Jurkat, Clone E6-1 (cell line): ENCODE results near the gene IL36A.
A peak's percentile ranks its signal among the peaks of the same experiment; 100 is the strongest.

Experiments
- DNase-seq: peaks from one replicate; pipeline ENCODE4 v3.0.0-alpha.2; 2011; ENCODE audit warnings: low read depth, low spot score
- H3K4me3 ChIP-seq: 2 replicates; pipeline ENCODE4 v1.5.1; 2011; ENCODE audit warnings: mild to moderate bottlenecking, low read length, control low read depth, moderate library complexity

IL36A gene

DNA sequence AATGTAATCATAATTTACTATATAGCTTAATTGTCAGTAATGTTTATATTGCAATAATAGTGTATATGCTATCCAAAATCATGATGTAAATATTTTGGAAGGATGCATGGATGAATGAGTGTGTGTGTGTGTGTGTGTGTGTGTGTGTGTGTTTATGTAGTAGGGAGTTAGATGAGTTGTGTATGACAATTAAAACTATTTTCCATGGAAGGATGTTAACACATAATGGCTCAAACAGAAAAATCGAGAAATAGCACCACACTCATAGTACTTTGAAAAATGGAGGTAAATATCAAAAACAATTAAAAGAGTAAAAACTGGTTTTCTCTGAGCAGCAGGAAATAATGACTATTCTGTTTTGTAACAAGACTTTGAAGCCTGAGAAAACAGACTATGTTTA is 8.1 kb upstream of the IL36A start:
- H3K4me3 ChIP-seq, result peak overlapping the region; percentile 18

DNA sequence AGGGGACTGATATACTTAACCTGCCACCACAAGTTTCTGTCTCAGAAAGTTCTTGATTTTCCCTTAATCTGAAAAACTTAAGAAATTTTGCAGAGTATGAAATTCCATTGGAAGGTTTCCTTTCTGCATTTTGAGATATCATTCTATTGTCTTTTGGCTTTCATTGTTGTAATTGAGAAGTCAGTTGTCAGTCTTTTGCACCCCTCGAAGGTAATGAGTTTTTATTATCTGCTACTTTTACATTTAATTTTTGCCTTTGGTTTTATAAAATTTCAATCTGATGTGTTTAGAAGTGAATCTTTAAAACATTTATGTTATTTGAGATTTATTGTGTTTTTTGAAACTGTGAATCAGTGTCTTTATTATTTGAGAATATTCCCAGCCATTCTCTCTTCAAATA is 4.8 kb upstream of the IL36A start:
- no peak for DNase-seq
- no peak overlapping the region for H3K4me3 ChIP-seq

More for the DNA sequence above, 8.1 kb upstream of the IL36A start:
- DNase-seq, result no peak

DNA sequence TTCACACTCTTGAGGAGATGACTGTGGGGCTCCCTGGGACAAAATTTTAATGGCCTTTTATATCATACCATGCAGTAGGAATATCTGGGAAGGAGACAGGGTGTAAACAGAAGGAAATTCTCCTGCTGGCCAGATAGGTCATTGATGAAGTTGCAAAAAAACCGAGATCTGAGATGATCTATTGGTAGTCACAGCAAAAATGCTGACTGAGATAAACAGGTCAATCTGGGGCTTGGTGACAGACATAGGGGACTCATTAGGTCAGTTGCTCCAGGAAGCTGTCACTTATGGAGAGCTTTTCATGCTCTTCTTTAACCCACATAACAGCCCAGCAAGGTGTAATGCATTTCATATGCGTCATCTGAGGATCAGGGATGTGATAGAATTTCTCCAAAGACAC is 2.6 kb upstream of the IL36A start:
- H3K4me3 ChIP-seq, result no peak overlapping the region
- no peak for DNase-seq

GRCh38 chr2:113007250-113007649 is 2.0 kb downstream of the IL36A start:
- DNase-seq, result no peak
- H3K4me3 ChIP-seq, result no peak overlapping the region

- no peak overlapping the region for H3K4me3 ChIP-seq
- DNase-seq, result no peak
Observed at GRCh38 chr2:113009622-113010021, 4.4 kb downstream of the IL36A start.

DNA sequence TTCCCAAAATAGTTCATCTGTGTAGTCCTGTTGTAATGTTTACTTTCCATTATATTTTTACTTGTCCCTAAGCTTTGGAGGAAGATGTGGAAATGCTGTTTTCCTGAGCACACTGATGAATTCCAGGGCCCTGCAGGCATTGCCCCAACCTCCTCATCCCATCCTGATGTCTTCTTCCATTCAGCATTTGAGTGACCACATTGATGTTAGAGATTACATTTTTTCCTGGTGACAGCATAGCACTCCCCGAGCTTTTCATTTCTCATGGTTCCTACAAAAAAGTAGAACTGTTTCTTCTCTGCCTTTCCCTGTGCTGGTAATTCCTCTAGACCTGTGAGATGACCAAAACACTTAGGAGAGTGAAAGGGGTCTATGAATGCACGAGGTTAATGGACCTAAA is 4.8 kb downstream of the IL36A start:
- no peak for DNase-seq
- H3K4me3 ChIP-seq, result no peak overlapping the region

DNA sequence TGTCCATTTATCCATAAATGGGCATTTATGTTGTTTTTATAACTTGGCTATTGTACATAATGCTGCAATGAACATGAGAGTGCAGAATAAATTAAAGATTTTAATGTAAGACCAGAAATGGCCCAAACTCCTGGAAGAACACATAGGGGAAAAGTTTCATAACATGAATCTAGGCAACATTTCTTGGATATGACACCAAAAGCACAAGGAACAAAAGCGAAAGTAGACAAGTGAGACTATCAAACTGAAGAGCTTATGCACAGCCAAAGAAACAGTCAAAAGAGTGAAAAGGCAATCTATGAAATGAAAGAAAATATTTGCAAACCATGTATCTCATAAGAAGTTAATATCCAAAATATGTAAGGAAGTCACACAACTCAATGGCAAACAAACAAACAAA is 5.8 kb downstream of the IL36A start:
- DNase-seq, result no peak
- H3K4me3 ChIP-seq, result no peak overlapping the region

DNA sequence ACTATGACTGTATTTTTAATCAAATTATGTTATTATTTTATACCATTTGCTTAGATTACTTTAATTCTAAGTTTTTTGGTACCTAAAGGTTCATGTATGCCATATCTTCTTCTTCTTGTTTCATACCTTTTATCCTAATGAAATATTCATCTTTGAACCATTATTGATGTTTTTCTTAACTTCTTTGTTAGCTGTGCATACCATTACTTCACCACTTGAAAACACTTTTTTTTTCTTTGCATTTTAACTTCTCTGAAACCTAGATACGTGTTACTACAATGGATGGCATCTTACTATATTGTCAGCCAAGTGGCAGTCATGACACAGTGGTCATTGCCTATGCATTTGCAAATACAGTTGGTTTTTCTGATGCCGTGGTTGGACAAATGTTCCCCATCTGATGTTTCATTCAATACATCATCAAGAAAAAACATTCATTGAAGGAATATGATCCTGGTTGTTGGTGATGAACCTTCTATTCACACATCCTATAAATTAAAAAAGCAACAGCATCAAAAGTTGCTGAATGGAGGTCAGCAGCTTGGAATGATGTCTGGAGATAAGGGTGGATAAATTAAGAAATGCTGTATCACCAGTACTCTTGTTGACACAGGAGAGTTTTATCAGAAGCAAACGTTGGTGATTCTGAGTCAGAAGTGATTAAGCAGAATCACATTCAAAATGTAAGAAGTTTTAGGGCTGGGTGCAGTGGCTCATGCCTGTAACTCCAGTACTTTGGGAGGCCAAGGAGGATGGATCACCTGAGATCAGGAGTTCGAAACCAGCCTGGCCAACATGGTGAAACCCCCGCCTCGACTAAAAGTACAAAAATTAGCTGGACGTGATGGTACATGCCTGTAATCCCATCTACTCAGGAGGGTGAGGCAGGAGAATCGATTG is 7.4 kb downstream of the IL36A start:
- DNase-seq, result no peak

GRCh38 chr2:113013336-113013661 is 8.0 kb downstream of the IL36A start:
- no peak for DNase-seq
- H3K4me3 ChIP-seq, result no peak overlapping the region

More for the DNA sequence above, 7.4 kb downstream of the IL36A start:
- H3K4me3 ChIP-seq, result no peak overlapping the region

DNA sequence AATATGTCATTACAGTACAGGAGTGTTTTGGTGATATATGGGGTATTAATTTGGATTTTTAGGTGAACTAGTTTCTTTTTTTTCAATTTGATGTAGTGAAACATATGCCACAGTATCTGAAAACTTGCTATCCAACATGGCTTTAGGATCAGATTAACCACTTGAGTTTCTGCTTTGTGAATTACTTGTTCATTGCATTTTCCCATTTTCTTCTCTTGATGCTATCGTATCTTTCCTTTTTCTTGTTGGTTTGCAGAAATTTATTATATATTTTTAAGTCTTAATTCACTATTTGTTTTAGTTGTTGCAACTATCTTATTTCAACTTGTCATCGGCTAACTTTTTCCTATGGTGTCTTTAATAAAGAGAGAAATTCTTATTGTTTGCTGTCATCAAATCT is 8.8 kb downstream of the IL36A start:
- no peak for DNase-seq
- no peak overlapping the region for H3K4me3 ChIP-seq

DNA sequence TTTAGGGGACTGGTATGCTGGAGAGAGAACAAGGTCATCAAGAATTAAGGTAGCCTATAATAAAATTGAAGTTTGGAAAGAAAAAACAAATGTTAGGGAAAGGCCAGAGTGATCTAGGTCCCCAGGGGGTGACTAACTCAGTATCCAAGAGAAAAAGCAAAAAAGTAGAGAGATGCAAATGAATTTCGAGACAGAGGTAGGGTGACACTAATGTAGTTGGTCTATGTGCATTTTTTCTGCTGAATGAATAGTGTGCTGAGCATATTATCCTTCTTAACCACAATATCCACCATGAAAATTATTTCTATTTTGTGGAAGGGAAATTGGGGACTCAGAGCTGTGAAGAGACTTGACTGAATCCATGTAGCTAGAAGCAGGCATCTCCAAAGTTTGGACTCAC is 9.8 kb downstream of the IL36A start:
- no peak for DNase-seq
- H3K4me3 ChIP-seq, result no peak overlapping the region

- H3K4me3 ChIP-seq, result no peak overlapping the region
- no peak for DNase-seq
Observed at GRCh38 chr2:113015655-113016054, 10.4 kb downstream of the IL36A start.

GRCh38 chr2:113018509-113018908 is 13.2 kb downstream of the IL36A start:
- no peak overlapping the region for H3K4me3 ChIP-seq

GRCh38 chr2:113021312-113021711 is 16.1 kb downstream of the IL36A start:
- H3K4me3 ChIP-seq, result no peak overlapping the region
- DNase-seq, result no peak

More at GRCh38 chr2:113018509-113018908, 13.2 kb downstream of the IL36A start:
- DNase-seq, result no peak

- H3K4me3 ChIP-seq, result no peak overlapping the region
- DNase-seq, result no peak
Observed at GRCh38 chr2:113024764-113025163, 19.5 kb downstream of the IL36A start.

DNA sequence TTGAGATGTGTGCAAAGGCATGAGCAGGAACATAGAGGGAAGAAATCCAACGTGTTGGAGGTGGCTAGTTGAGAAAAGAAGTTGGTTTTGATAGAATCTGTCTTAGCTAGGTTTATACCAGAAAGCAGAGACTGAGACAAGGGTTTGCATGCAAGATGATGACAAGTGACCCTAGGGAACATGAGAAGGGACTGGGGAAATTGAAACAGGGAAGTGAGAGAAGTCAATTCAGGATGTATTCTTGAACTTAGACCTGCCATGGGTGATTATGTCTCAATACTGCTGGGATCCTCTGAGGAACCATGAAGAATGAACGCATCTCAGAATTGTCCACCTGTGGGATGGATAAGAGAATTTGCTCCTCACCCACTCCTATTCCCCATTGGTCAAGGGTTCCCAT is 20.5 kb downstream of the IL36A start:
- no peak overlapping the region for H3K4me3 ChIP-seq
- DNase-seq, result no peak

- H3K4me3 ChIP-seq, result no peak overlapping the region
- no peak for DNase-seq
Observed at GRCh38 chr2:113027691-113028090, 22.4 kb downstream of the IL36A start.

DNA sequence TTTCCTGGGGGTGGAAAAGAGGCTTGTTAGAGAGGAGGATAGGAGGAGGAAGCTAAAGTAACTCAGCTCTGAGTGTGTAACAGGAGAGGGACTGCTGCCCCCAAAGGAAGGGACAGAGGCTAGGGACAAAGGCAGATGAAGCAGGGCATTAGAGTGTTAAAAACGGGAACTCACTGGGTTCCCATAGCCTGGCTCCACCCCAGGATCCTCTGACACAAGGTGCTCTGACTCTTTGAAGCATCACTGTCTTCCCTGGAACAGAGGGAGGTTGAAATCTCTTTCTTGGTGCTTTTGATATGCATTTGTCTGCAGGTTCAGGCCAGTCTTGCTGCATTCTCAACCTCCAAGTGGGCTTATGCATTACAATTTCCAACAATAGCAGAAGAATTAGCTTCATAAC is 22.9 kb downstream of the IL36A start:
- DNase-seq, result no peak
- no peak overlapping the region for H3K4me3 ChIP-seq

DNA sequence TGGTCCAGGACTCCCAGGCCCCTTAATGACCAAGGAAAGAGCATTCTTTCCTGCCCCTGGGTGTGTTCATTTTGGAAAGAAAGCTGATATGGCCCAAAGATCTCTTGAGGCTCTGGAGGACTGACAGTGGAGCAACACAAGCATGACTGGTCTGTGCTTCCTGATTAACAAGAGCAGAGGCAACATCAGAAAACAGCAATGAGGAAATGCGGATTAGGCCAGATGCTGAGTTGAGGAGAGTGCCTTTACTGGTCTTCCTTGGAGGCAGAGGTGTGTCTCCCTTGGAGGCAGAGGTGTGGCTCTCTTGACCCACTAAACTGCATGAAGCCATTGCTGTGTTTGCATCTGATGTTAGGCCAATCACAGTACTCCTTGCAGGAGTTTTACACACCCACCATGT is 27.5 kb downstream of the IL36A start:
- no peak overlapping the region for H3K4me3 ChIP-seq
- DNase-seq, result no peak

GRCh38 chr2:113034016-113034415 is 28.8 kb downstream of the IL36A start:
- no peak overlapping the region for H3K4me3 ChIP-seq
- no peak for DNase-seq

GRCh38 chr2:113036763-113037162 is 31.5 kb downstream of the IL36A start:
- no peak overlapping the region for H3K4me3 ChIP-seq
- DNase-seq, result no peak
